Erythroblast (primary cell): ENCODE results near the gene ZNHIT1.
"Not testable (repeated sequence)": the region's sequence is repeated elsewhere in the genome, so short reads cannot be mapped to it uniquely, and the experiment has no call there.

Source experiments
- DNase-seq, 2 experiments: peaks; one replicate each; lab custom pipeline; 2025; lab: John Stamatoyannopoulos, UW
- GATA1 ChIP-seq: IDR thresholded peaks from 2 replicates; pipeline ENCODE4 v1.6.1; 2011; ENCODE audit warnings: low read depth, mild to moderate bottlenecking, control low read depth, low read length, moderate library complexity
- POLR2A ChIP-seq: IDR thresholded peaks from 2 replicates; pipeline ENCODE4 v1.6.1; 2011; ENCODE audit warnings: mild to moderate bottlenecking, low read length

Gene ZNHIT1

GRCh38 chr7:101248276-101248675 is 30.3 kb downstream of the ZNHIT1 start:
- DNase-seq = no peak

GRCh38 chr7:101250324-101250723 is 32.4 kb downstream of the ZNHIT1 start:
- DNase-seq = no peak
- no peak for TF ChIP-seq GATA1
- TF ChIP-seq POLR2A = no peak

More at GRCh38 chr7:101248276-101248675, 30.3 kb downstream of the ZNHIT1 start:
- no peak for TF ChIP-seq GATA1

GRCh38 chr7:101251871-101252659 is 34.1 kb downstream of the ZNHIT1 start:
- DNase-seq = peak; percentile 98
- TF ChIP-seq GATA1 (no peak), POLR2A (peak; percentile 92)

GRCh38 chr7:101253199-101253598 is 35.2 kb downstream of the ZNHIT1 start:
- DNase-seq = not testable (repeated sequence)

GRCh38 chr7:101255796-101256195 is 37.8 kb downstream of the ZNHIT1 start:
- DNase-seq = no peak
- TF ChIP-seq GATA1 = no peak

- no peak for TF ChIP-seq POLR2A
- no peak for TF ChIP-seq GATA1
- no peak for DNase-seq
Measured at GRCh38 chr7:101258243-101258731, 40.3 kb downstream of the ZNHIT1 start.

- not testable (repeated sequence) for DNase-seq
Measured at GRCh38 chr7:101264102-101264706, 46.2 kb downstream of the ZNHIT1 start.

GRCh38 chr7:101265622-101266516 is 47.9 kb downstream of the ZNHIT1 start:
- DNase-seq = peak in 1 of 2 experiments; percentile 46
- no peak for TF ChIP-seq GATA1
- no peak for TF ChIP-seq POLR2A

GRCh38 chr7:101269664-101270063 is 51.7 kb downstream of the ZNHIT1 start:
- DNase-seq = no peak

GRCh38 chr7:101271021-101271420 is 53.1 kb downstream of the ZNHIT1 start:
- no peak for DNase-seq

More at GRCh38 chr7:101269664-101270063, 51.7 kb downstream of the ZNHIT1 start:
- TF ChIP-seq GATA1 = no peak
- no peak for TF ChIP-seq POLR2A

GRCh38 chr7:101273206-101273605 is 55.2 kb downstream of the ZNHIT1 start:
- DNase-seq = no peak
- TF ChIP-seq POLR2A (no peak), GATA1 (no peak)

More at GRCh38 chr7:101271021-101271420, 53.1 kb downstream of the ZNHIT1 start:
- TF ChIP-seq GATA1 (no peak), POLR2A (no peak)
